ENCODE data around the gene EIPR1. TPM values are rescaled to one million over a fixed set of nuclear protein-coding genes. Genes with fewer than 3 reads are reported as not detected.

Gene EIPR1
- total RNA-seq, 1 experiment from 2014 or later: 27.8 TPM

- peaks cover 7 to 13% of the 10 kb centered on the region in 2 experiments for H3K4me1 Mint-ChIP-seq
- no CpG with 5 or more reads among the region's 7 CpGs for WGBS (ENCODE audit: extremely low coverage, insufficient read length, low lambda C conversion rate)
These were observed 160.7 kb downstream of the EIPR1 start for GRCh38 chr2:3216841-3217495.

More at GRCh38 chr2:3216841-3217495, 160.7 kb downstream of the EIPR1 start:
- Histone ChIP-seq H2AFZ (ENCODE audit: low read length) (no peak overlapping the region), H2BK5ac (ENCODE audit: insufficient read length, low read length) (no peak overlapping the region), H3K9ac (ENCODE audit: extremely low read depth, insufficient read length, low read length) (no peak overlapping the region), H3K23ac (ENCODE audit: insufficient read length, low read depth, low read length) (no peak overlapping the region), H4K20me1 (ENCODE audit: control insufficient read depth, insufficient read depth, insufficient read length) (no peaks in the 10 kb centered on the region), H2BK120ac (ENCODE audit: low read depth, low read length, poor library complexity, severe bottlenecking) (no peak overlapping the region), H3T11ph (ENCODE audit: low read length) (no peak overlapping the region), H3K4ac (ENCODE audit: low read depth, low read length) (no peak overlapping the region), H4K91ac (ENCODE audit: insufficient read length, low read depth, low read length) (no peak overlapping the region), H2BK20ac (ENCODE audit: low read depth, low read length, poor library complexity, severe bottlenecking) (no peak overlapping the region), H3K27ac (ENCODE audit: insufficient read length, low read depth, low read length) (no peak overlapping the region), H3K56ac (ENCODE audit: insufficient read length, low read depth, low read length) (no peak overlapping the region), H3K4me2 (ENCODE audit: insufficient read depth, insufficient read length, low read length) (no peak overlapping the region), H4K8ac (replicated peaks; ENCODE audit: insufficient read length, low read depth, low read length) (no peak overlapping the region), H2AK5ac (ENCODE audit: insufficient read length, low read length) (no peak overlapping the region), H3K9me3 (ENCODE audit: control insufficient read depth, low read depth, low read length) (peaks cover 7% of the 10 kb centered on the region), H3K14ac (ENCODE audit: insufficient read depth, low read length) (no peak overlapping the region), H3K4me1 (ENCODE audit: insufficient read depth, low read length) (no peaks in the 10 kb centered on the region; the same call in 1 of the 2 replicates), H3K79me1 (ENCODE audit: insufficient read depth, low read depth, low read length, poor library complexity, severe bottlenecking) (no peaks in the 10 kb centered on the region), H3K79me2 (ENCODE audit: insufficient read depth, low read length) (no peaks in the 10 kb centered on the region), H4K5ac (ENCODE audit: insufficient read length, low read depth, low read length) (no peak overlapping the region), H2BK12ac (ENCODE audit: insufficient read length, low read depth, low read length) (no peak overlapping the region), H3K27me3 (ENCODE audit: insufficient read depth, low read length) (no peaks in the 10 kb centered on the region), H3K18ac (ENCODE audit: insufficient read length, low read depth, low read length) (no peak overlapping the region), H3K23me2 (ENCODE audit: insufficient read length, low read depth, low read length, poor library complexity, severe bottlenecking) (no peaks in the 10 kb centered on the region), H2BK15ac (ENCODE audit: low read depth, low read length) (no peak overlapping the region)
- Mint-ChIP-seq H3K4me3 (no peak overlapping the region), H3K36me3 (ENCODE audit: insufficient read depth in 1 of 3, low read depth in 3 of 3) (peaks cover 14 to 16% (median 14%) of the 10 kb centered on the region in 3 experiments), H3K27ac (no peak overlapping the region), H3K9me3 (peaks cover 13 to 14% of the 10 kb centered on the region in 2 experiments), H3K27me3 (ENCODE audit: low read depth) (no peaks in the 10 kb centered on the region)
- TF ChIP-seq, protein P1, sequence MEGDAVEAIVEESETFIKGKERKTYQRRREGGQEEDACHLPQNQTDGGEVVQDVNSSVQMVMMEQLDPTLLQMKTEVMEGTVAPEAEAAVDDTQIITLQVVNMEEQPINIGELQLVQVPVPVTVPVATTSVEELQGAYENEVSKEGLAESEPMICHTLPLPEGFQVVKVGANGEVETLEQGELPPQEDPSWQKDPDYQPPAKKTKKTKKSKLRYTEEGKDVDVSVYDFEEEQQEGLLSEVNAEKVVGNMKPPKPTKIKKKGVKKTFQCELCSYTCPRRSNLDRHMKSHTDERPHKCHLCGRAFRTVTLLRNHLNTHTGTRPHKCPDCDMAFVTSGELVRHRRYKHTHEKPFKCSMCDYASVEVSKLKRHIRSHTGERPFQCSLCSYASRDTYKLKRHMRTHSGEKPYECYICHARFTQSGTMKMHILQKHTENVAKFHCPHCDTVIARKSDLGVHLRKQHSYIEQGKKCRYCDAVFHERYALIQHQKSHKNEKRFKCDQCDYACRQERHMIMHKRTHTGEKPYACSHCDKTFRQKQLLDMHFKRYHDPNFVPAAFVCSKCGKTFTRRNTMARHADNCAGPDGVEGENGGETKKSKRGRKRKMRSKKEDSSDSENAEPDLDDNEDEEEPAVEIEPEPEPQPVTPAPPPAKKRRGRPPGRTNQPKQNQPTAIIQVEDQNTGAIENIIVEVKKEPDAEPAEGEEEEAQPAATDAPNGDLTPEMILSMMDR (conservative IDR thresholded peaks at IDR 0.05): no peak
- DNase-seq: no peak
